NCI-H526 (cell line): ENCODE results near the gene OSBPL10.

Experiments
- DNase-seq, 2 experiments: peaks; one replicate each; lab custom pipeline; 2025; lab: John Stamatoyannopoulos, UW

OSBPL10 gene

GRCh38 chr3:31770822-31771326 is 210.2 kb downstream of the OSBPL10 start:
- DNase-seq = no peak

DNA sequence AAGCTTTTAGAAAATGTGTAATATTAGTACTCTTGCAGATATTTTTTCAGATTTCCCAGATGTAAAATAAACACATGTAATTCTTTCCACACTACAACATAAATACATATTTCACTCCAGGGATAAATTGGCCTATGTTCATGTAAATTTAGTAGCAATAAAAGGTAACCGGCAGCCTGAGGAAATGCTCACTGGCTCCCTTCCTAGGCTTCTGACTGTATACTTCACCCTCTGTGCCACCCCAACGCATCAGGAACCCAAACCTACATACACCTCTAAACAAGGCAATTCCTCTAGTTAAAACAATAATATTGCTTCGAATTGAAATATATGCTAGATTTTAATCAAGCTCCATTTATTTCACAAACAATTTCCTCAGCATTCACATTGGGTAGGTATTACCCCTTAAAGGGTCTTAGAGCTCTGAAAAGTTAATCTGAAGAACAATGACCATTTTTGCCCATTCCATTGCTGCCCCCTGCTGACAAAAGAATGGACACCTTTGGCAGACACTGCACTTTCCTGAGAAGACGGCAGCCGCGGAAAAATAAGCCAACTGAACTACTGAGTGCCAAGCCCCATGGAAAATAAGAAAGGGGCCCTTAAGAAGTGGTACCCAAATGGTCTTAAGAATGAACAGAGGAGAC is 212.5 kb downstream of the OSBPL10 start:
- peak; percentile 79 to 85 for DNase-seq

- DNase-seq = no peak
Measured at GRCh38 chr3:31767920-31768319, 213.1 kb downstream of the OSBPL10 start.

DNA sequence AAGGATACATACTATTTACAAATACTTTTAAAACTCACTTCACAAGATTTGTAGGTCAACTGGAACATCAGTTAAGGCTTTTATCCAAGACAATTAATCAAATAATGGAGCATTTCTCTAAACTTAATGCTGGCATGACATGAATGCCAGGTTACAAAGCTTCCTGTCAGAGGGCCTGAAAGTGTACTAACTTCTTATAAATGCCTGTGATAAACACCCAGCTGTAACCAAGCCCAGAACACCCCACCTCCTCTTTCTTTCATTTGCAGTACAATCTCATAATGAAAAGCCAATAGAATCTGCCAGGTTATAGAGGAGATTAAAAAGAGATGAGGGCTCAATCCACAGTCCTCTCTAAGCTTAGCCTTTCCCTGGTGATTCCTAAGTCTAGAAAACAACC is 214.4 kb downstream of the OSBPL10 start:
- no peak for DNase-seq

- DNase-seq = no peak
Measured at GRCh38 chr3:31765871-31766270, 215.2 kb downstream of the OSBPL10 start.

- DNase-seq = peak in 1 of 2 experiments; percentile 27
Measured at GRCh38 chr3:31763731-31764130, 217.3 kb downstream of the OSBPL10 start.

GRCh38 chr3:31762888-31763351 is 218.1 kb downstream of the OSBPL10 start:
- DNase-seq = peak in 1 of 2 experiments; percentile 9

- DNase-seq = no peak
Measured at GRCh38 chr3:31762097-31762764, 218.8 kb downstream of the OSBPL10 start.

- DNase-seq = no peak
Measured at GRCh38 chr3:31760654-31761053, 220.4 kb downstream of the OSBPL10 start.

DNA sequence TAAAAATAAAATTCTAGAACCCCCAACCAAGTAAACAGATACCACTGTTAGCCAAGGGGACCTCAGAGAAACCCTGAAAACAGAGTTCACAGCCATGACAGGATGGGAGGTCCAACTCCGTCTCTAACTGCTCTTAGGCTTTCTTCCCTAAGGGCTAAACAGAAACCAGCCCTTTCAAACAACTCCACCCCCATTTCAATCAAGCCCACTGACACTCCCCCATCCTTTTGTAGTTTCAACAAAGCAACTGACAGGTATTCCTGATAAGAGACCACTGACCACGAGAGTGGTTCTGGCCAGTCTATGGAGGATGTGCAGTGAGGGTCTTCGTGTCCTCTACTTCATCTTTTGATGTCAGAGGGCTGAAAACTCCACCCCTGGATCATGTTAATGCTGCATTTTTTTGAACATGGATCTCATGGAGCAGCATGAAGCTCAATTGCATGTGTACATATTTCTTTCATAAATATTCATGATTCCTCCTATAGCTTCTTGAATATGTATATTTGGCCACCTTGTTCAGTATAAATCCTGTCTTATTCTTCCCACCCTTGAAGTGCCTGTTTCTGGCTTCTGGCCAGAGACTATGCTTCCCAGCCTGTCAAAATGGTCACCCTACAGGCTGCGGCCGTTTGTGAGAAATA is 222.6 kb downstream of the OSBPL10 start:
- DNase-seq = no peak

GRCh38 chr3:31755926-31756658 is 225.0 kb downstream of the OSBPL10 start:
- no peak for DNase-seq

DNA sequence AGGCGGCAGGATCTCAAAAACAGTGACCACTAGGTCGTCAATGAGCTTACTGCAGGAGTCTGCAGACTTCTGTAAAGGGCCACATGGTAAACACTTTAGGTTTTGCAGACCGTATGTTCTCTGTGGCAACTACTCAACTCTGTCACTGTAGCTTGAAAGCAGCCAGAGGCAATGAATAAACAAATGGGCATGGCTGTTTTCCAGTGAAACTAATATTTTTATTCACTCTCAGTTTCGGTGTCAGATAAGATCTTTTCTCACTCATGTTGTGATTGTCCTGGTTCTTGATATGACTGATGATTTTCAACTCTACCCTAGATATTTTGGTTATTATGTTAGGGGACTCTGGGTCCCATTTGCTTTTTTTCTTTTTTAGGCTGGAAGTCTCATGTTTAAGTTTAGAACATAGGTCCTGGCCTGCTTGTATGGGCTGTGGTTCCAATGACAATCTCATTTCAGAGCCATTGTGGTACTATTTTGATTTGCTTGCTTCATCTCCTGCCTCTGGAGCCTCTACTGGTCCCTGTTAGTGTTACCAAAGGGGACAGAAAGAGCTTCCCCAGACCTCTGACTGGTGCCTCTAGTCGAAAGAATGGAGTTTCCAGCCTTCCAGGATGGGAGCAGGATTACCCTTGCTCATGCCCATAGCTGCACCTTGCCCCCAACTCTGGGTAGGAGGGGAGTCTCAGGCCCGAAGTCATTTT is 226.3 kb downstream of the OSBPL10 start:
- peak in 1 of 2 experiments; percentile 13 for DNase-seq

- DNase-seq = no peak
Measured at GRCh38 chr3:31753050-31753425, 228.0 kb downstream of the OSBPL10 start.

DNA sequence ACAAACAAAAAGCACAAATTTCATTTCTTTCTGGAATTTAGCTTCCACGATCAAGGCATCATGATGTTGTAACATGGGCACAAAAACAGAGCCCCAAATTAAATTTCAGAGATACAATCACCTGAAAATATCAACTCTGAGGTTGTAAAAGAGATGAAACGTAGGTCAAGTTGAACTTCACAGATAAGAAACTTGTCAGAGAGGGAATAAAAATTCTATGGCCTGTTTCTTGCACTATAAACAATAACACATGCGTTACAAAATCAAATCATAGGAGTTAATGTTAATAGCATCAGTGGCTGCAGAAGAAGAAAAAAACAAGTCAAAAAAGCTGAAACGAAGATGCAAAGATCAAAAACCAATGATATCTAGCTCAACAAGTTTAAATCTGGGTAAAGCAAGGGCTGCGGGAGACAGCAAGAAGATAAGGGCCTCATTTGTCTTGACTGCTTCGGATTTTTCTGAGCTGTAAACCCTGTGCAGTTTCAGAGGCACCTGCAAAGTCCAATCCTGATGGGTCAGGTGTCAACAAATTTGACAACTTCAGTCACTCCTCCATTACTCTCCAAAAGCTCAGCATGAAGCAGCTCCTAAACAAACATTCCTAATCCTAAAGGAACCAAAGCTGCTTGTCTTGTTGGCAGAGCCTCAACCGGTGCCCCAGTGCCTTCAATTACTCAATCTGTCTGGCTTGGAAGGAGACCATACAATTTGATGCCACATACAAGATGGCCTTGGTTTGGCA is 228.6 kb downstream of the OSBPL10 start:
- DNase-seq = no peak

DNA sequence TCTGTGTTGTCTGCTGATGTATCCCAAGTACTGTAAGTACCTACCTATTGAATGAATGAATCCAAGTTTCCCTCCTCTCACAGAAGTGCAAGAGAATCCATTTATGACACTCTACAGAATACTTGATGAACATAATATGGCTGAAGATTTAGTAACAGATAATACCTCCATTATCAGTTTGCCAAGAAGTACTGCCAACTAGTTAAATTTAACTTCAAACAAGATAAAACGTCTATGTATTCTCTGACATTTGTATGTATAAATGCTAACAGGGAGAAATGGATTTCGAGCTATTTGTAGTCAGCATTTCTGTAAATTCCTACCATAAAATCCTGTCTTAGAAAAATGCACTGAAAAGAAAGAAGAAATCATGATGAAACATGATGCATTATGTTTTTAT is 230.7 kb downstream of the OSBPL10 start:
- DNase-seq = no peak

GRCh38 chr3:31748933-31749295 is 232.1 kb downstream of the OSBPL10 start:
- no peak for DNase-seq

GRCh38 chr3:31748281-31748932 is 232.7 kb downstream of the OSBPL10 start:
- DNase-seq = no peak

GRCh38 chr3:31747785-31748184 is 233.3 kb downstream of the OSBPL10 start:
- DNase-seq = no peak

DNA sequence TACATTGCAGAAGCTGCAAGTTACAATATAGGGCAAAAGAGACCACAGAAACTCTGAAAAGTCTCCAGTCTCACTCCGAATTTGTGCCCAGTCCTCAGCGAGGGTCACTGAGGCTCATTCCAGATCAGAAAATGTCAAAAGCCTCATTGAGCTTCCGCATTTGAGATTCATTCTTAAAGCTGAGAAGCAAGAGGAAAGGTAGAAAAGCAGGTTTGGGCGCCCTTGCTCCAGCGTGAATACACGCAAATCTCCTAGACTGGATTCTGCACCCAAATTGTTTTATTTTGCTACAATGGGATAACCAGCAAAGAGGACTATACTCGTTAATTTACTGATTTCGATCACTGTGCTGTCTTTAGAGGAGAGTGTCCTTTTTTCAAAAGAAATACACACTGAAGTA is 236.1 kb downstream of the OSBPL10 start:
- DNase-seq = peak in 1 of 2 experiments; percentile 16

DNA sequence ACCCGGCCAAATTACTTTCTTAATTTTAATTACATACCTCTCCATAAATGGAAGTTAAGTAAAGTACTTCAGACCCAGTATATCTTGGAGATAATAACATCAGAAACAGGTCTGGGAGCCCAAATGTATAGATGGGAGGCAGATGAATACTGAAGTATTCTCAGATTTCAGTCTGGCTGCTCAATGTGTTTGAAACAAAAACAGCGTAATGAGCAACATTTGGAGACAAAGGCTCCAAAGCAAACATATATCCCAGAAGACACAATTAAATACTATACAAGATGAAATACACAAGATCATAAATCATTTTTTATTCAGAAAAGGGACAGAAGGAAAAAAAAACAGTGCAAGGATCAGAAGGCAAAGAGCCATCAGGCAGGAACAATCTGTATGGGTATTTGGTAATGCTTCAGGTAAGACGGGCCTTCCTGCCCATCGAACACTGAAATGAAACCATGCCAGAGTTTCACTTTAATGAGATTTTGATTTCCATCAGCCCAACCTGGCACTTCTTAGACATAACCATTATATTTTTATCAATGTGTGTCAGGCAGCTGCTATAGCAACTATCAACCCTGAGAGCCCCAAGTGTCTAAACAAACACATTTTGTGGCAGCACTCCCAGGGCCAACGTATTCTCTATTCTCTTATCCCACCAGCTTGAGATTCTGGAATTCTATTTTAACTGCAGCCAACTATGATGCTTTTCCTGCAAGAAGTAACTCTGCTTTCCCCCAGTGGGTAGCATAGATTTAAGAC is 237.6 kb downstream of the OSBPL10 start:
- DNase-seq = no peak
